HG02885 (cell line): Measurements from ENCODE around the gene MYOZ3.
A peak's percentile ranks its signal among the peaks of the same experiment; 100 is the strongest.

ENCODE experiments used
- ATAC-seq: cut with Tn5 transposase; IDR thresholded peaks from one replicate; pipeline ENCODE4 v1.9.1; 2021; ENCODE audit warnings: mild to moderate bottlenecking; ENCODE audit not compliant: unreplicated experiment, poor library complexity

MYOZ3 gene

DNA sequence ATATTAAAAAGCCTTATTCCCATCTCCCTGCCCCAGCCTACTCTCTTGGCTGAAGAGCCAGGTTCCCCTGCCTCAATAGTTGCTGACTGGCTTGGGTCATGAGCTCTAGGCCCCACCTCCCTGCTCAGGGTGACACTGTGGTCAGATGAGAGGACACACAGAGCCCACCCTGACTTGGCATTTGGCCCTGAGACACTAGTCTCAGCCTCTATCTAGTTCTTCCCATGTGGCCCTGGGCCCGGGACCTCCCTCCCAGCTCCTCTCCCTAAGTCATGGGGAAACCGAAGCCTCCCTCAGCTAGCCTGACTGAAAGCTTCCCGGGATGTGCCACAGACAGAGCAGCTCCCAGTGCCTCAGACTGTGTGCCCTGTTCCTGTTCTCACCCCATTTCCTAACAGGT lies 5.8 kb upstream of the MYOZ3 start:
- no peak for ATAC-seq

DNA sequence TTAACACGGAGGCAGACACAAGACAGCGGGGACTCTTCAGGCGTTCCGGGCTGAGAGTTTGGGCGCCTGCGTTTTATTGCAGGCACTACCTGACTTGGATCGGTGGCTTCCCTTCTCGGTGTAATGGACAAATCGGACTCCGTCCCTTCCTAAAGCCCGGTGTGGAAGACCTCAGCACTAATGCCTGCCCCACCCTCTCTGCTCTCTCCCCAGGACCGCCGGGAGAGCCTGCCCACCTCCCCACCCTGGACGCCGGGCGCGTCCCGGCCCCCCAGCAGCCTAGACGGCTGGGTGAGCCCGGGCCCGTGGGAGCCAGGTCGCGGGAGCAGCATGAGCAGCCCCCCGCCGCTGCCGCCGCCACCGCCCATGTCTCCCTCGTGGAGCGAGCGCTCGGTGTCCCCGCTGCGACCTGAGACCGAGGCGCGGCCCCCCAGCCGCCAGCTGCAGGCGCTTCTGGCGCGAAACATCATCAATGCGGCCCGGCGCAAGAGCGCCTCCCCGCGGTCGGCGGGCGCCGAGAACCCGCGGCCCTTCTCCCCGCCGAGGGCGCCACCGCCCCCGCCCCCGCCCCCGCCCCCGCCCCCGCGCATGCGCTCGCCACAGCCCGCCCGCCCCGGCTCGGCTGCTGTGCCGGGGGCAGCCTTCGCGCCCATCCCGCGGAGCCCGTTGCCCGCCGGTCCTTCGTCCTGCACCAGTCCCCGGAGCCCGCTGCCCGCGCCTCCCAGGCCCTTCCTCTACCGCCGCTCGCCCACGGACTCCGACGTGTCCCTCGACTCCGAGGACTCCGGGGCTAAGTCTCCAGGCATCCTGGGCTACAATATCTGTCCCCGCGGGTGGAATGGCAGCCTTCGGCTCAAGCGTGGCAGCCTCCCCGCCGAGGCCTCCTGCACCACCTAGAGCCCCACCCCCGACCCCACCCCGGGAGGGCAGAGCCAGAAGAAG lies 4.6 kb upstream of the MYOZ3 start:
- ATAC-seq = peak; percentile 77

DNA sequence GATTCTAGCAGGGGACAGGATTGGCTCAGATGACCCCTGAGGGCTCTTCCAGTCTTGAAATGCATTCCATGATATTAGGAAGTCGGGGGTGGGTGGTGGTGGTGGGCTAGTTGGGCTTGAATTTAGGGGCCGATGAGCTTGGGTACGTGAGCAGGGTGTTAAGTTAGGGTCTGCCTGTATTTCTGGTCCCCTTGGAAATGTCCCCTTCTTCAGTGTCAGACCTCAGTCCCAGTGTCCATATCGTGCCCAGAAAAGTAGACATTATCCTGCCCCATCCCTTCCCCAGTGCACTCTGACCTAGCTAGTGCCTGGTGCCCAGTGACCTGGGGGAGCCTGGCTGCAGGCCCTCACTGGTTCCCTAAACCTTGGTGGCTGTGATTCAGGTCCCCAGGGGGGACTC lies 2.9 kb upstream of the MYOZ3 start:
- no peak for ATAC-seq

DNA sequence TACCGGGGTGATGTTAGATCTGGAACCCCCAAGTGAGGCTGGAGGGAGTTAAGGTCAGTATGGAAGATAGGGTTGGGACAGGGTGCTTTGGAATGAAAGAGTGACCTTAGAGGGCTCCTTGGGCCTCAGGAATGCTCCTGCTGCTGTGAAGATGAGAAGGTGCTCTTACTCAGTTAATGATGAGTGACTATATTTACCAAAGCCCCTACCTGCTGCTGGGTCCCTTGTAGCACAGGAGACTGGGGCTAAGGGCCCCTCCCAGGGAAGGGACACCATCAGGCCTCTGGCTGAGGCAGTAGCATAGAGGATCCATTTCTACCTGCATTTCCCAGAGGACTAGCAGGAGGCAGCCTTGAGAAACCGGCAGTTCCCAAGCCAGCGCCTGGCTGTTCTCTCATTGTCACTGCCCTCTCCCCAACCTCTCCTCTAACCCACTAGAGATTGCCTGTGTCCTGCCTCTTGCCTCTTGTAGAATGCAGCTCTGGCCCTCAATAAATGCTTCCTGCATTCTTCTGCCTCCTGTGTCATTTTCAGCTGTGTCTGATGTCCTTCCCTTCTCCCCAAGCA lies 2.3 kb upstream of the MYOZ3 start:
- ATAC-seq = no peak

DNA sequence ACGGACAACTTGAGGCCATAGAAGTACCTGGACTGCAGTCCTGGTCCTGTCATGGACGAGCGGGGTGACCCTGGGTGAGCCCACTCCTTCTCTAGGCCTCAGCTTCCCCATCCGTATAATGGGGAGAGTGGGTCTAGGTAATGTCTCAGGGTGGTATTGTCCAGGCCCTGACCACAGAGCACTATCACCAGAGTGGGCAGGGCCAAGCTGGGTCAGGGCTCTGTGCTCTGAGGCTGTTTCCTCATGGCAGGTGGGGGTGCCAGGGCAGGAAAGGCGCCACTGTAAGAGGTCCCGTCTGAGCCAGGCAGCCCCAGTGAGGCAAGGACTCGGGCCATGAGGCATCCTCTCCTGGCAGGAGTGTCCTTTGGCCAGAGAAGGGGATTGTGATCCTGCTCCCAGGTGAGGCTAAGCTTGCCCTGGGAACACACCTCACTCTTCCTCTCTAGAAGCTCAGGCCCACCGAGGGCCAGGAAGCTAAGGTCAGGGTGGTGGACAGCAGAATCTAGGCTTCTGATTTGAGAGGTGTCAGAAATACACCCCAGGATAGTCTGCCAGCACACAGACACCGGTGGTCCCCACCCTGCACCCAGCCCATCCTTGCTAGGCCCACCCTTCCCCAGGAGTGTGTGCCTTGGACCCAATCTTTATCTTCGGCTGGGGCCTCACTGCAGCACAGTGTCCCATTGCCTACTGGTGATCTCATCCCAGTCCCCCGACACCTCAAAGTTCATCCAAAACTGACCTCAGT lies 1.5 kb upstream of the MYOZ3 start:
- no peak for ATAC-seq

DNA sequence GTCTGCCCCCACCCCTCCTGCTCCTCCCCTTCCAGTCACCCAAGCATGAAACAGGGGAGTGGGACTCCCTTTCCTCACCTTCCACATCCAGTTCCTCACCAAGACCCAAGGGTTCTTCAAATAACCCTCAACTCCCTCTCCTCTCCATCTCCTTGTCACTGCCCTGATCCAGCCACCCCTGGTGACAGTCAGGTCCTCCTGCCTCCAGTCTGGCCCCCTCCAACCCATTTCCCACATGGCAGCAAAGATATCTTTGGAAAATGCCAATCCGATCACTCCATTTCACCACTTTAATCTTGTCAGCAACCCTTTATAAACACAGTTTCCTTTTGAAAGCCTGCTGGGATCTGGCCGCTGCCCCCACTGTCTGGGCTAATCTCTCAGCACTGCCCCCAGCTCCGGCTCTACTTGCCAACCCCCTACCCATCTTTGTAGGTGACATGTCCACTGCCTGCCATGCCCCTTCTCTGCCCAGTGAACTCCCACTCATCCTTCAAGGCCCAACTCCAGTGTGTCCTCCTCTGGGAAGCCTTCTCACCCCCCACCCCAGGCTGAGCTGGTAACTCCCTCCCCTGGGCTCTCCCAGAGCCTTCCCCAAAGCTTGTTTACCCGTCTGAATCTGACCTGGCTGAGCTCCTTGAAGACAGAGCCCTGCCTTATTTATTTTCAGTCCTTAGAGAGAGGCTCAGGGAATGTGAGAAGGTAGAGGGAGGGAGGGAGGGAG lies 781 bp upstream of the MYOZ3 start:
- ATAC-seq = no peak

DNA sequence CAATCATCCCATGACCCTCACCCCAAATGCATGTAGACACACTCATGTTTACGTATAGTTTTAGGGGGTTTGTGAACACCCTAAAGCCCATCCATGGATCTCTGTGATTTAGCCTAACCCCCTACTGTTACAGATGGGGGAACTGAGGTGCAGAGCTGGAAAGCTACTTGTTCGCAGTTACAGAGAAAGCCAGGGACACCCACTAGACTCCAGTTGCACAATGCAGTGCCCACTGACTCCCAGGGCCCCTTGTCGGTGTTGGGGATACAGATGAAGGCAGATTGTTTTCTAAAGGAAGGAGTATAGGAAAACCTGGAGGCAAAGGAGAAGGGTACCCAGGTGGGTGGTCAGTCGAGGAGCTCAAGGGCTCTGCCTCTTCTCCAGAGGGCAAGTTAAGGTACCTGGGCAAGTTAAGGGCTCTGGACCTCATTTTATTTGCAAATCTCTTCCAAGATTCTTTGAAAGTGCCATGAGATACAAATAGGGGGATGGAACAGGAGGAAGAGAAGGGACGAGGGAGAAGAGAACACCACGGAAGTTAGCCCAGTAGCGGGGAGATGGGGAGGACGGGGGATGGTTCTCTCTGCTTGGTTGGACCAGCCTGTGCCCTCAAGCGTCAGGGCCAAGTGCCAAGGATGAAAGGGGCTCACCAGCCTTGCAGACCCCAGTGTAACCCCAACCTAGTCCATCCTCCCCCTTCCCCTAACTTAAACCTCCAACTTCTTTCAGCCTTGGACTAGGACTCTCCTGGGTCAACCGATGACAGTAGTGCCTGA lies 958 bp downstream of the MYOZ3 start:
- no peak for ATAC-seq

DNA sequence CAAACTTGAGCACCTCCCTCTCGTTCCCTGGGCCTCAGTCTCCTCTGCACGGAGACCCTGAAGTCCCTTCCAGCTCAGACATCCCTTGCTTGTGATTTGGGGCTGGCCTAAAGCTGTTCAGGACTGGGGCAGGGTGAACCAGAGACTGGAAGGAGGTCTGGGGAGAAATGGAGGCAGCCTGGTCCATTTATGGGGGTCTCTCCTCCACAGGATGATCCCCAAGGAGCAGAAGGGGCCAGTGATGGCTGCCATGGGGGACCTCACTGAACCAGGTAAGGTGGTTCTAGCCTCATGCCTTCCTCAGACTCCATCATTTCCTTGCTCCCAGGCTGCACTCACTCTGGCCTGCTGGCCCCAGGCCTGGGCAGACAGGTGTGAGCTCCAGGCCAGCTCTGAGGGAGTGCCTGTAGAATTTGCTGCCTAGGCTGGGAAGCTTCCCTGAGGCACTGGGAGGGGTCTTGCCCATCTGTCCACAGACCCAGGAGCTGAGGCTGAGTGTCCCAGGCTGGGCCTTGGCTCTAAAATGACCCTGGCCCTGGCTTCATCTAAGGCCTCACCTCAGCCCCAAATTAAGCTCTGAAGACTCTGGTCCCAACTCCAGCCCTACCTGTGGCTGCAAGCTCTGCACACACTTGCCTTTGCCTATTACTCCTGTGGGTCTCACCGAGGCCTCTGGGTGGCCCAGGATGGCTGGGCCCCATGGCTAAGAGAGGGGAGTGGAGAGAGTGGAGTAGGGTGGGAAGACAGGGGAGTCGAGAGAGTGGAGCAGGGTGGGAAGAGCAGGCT lies 1.9 kb downstream of the MYOZ3 start:
- no peak for ATAC-seq

DNA sequence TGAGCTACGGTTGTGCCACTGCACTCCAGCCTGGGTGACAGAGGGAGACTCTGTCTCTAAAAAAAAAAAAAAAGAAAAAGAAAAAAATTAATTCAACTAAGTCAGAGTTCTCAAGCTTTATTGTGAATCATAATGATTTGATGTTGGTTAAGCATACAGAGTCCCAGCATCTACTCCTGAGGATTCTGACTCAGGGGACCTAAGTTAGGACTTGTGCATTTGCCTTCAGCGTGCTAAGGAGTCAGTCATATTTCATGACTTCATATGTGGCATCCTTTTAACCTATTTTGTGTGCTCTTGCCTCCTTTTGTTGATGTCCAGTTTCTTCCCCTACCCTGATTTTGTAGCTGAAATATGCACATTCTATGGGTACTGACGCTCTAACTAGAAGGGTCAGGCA lies 2.9 kb downstream of the MYOZ3 start:
- no peak for ATAC-seq

DNA sequence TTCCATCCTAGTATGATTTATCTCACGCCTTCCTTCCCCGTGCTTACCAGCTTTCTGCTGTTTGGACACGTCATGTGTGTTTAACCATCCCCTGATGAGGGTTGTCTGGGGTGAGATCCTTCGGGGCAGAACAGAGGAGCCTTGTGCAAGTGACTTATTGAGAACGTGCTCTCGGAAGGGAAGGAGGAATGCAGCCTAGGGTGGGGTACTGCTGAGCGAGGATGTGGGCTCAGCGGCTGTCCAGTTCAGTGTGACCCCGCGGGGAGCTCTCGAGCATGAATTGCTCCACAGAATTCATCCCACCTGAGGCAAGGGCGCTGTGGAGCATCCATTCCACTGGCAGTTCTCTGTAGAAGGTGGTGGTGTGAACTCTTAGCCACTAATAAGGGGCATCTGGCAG lies 4.0 kb downstream of the MYOZ3 start:
- no peak for ATAC-seq

DNA sequence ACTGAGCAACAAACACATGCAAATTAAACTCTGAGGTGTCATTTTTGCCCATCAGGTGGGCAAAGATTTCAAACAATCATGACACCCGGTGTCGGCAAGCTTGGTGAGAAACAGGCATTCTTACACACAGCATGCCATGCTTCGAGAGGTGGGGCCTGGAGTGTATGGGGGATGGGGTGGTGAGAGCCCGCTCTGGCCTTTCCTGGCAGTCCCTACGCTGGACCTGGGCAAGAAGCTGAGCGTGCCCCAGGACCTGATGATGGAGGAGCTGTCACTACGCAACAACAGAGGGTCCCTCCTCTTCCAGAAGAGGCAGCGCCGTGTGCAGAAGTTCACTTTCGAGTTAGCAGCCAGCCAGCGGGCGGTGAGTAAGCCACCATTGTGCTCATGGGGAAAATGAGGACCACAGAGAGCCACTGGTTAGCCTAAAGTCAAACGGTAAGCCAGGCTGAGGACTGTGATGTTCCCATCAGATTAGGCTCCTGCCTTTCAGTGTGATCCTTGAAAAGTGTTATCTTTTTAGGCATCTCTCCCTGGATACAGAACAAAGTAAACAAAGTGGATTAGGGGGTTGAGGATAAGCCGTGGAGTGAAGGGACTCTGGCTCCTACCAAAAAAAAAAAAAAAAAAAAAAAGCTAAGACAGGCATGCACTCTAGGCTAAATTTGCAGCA lies 9.4 kb downstream of the MYOZ3 start:
- ATAC-seq = no peak

DNA sequence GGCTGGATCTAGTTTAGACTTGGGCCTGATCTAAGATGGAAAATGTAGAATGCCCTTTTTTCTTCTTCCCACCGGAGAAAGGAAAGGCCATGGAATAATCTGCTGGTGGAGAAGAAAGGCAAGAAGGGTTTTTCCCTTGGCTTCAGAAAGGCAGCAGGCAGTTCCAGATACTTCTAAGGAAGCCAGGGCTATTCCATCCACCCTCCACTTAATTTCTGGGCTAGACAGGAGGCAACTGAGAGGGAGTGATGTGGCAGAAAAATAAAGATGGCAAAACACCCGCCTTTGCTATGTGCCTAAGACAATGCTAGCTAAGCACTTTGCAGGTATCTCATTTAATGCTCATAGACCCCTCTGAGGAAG lies 9.9 kb downstream of the MYOZ3 start:
- no peak for ATAC-seq

DNA sequence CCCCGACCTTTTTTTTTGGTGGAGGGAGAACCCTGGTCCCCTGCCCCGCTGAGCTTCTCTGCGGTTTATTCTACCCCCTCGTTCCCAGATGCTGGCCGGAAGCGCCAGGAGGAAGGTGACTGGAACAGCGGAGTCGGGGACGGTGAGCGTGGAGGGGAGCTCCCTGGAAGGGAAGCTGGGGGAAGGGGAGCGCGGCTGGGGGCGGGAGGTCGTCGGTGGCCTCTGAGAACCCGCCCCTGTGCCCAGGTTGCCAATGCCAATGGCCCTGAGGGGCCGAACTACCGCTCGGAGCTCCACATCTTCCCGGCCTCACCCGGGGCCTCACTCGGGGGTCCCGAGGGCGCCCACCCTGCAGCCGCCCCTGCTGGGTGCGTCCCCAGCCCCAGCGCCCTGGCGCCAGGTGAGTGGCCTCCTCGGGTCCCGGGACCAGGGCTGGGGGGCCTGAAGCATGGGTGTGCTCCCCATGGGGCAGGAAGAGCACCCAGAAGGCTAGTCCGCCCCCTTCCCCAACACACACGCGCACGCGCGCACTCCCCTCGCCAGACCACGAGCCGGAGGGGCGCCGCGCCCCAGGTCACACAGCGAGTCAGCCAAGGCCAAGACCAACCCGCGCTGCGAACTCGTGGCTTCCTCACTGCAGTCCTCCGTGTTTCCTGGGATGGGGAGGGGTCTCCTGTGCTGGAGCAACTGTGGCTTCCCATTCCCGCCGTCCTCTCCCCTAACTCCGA lies 10.6 kb downstream of the MYOZ3 start:
- no peak for ATAC-seq

DNA sequence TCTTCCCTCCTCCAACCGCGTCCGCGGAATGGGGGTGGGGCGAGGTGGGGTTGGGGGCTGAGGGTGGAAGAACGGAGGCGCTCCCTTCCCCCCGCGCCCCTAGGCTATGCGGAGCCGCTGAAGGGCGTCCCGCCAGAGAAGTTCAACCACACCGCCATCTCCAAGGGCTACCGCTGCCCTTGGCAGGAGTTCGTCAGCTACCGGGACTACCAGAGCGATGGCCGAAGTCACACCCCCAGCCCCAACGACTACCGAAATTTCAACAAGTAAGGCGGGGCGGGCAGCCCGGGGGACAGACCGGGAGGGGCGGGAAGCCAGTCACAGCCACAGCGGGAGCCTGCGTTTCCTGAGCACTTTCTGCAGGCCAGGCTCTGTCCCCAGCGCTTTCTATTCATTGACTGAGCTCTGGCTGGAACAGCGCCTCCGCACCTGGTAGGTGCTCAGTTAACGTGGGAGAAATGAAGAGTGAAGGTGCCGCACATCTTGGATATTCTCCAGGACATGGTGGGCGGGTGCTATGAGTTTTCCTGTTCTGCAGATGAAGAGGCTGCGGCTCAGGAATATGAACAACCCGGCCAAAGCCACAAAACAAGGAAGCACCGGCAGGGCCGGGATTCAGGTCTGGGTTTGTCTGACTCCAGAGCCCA lies 11.3 kb downstream of the MYOZ3 start:
- ATAC-seq = no peak

DNA sequence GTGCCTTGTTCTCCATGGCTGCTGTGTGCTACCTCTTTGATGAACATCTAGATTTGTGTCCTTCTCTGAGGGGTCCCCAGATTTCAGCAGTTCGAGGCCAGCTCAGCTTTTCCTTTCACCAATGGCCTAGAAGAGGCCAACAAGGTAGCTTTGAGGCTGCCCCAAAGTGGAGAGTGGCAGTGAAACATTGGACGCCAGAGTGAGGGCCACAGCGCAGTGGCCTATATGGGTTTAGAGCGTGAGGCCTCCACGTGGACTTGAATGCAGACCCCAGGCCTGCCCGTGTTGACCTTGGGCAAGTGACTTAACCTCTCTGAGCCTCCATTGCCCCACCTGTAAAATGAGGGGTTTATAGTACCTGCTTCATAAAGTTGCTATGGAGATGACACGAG lies 11.8 kb downstream of the MYOZ3 start:
- no peak for ATAC-seq

DNA sequence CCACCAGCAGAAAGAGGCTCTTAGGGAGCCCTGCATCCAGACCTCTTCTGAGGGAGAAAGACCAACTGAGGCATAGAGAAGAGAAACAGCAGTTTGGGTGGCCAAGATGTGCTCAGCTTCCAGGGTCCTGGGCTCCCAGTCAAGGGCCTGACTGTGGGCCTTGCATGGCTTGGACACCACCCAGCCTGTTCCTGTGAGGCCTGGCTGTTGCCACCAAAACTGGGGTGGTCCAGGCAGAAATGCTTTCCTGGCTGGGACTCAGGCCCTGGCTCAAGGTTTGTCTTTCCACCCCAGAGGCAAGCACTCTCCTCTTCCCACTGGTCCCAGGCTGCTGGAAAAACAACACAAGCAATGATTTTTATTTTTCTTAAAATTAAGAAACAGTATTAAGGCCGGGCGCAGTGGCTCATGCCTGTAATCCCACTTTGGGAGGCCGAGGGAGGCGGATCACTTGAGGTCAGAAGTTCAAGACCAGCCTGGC lies 13.3 kb downstream of the MYOZ3 start:
- no peak for ATAC-seq

DNA sequence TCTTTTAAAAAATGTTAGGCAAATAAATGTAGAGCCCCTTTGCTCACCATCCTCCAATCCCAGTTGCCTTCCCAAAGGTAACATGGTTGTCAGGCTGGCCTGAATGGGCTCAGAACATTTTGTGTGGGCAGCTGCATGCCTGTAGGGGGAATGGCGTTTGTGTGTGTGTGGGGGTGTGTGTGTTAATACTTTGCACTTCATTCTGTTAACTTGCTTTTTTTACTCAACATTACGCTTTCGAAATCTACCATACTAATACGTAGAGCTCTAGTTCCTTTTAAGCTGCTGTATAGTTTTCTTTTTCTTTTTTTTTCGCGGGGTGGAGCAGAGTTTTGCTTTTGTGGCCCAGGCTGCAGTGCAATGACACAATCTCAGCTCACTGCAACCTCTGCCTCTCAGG lies 14.0 kb downstream of the MYOZ3 start:
- ATAC-seq = no peak
